Endothelial cell (in vitro differentiated cells): ENCODE data around the gene BCOR. TPM values are rescaled to one million over a fixed set of nuclear protein-coding genes. Genes with fewer than 3 reads are reported as not detected.

Experiments used
- DNase-seq: peaks from one replicate; pipeline ENCODE4 v3.0.0; 2021; ENCODE audit warnings: low spot score
- H3K27ac Mint-ChIP-seq: one replicate; pipeline ENCODE4 v1.8.0; 2021; ENCODE audit warnings: mixed read lengths, inconsistent platforms; ENCODE audit not compliant: unreplicated experiment
- H3K27me3 Mint-ChIP-seq: one replicate; pipeline ENCODE4 v1.8.0; 2021; ENCODE audit warnings: mild to moderate bottlenecking, moderate library complexity, mixed read lengths, inconsistent platforms; ENCODE audit not compliant: unreplicated experiment
- H3K36me3 Mint-ChIP-seq: one replicate; pipeline ENCODE4 v1.8.0; 2021; ENCODE audit warnings: mild to moderate bottlenecking, low read depth, mixed read lengths, inconsistent platforms; ENCODE audit not compliant: unreplicated experiment
- H3K4me1 Mint-ChIP-seq: one replicate; pipeline ENCODE4 v1.8.0; 2021; ENCODE audit warnings: mild to moderate bottlenecking, mixed read lengths, inconsistent platforms; ENCODE audit not compliant: unreplicated experiment
- H3K4me3 Mint-ChIP-seq: one replicate; pipeline ENCODE4 v1.8.0; 2021; ENCODE audit warnings: mild to moderate bottlenecking, mixed read lengths, inconsistent platforms; ENCODE audit not compliant: unreplicated experiment
- H3K9me3 Mint-ChIP-seq: one replicate; pipeline ENCODE4 v1.8.0; 2021; ENCODE audit warnings: mixed read lengths, inconsistent platforms; ENCODE audit not compliant: unreplicated experiment
- total RNA-seq: library from RNA; stranded (reverse); fragmentation: NEBNext Ultra II Directional; extraction: Animal tissue kit (Norgen Biotek cat#: 25700); gene quantifications from one replicate; pipeline ENCODE4 v1.2.1, GENCODE V29; 2021; ENCODE audit not compliant: unreplicated experiment
- TF ChIP-seq, protein P1 (sequence below): fragments of 200-600 bp; sonication (generic); IDR thresholded peaks from one replicate; pipeline ENCODE4 v1.5.0; 2021; ENCODE audit warnings: antibody characterized with exemption; ENCODE audit not compliant: unreplicated experiment

Gene BCOR
- total RNA-seq, 1 donor from 2014 or later = 34.5 TPM

DNA sequence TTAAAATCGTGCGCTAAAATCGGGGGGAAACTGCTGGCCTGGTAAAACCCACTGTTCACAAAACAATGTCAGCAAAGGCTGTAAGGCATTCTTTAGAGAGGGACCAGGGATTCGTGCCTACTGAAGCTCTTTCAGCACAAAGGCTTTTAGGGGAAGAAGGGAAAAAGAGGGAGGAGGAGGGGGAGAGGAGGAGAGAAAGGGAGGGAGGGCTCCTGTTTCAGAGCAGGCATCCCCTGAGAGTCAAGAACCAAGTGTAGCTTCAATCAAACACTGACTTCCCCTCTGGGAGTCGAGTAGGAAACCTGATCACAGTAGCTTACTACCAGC lies 9.5 kb downstream of the BCOR start:
- Mint-ChIP-seq H3K4me3 (no peak overlapping the region), H3K9me3 (no peaks in the 10 kb centered on the region), H3K4me1 (peaks cover 54% of the 10 kb centered on the region), H3K27ac (no peak overlapping the region), H3K27me3 (no peaks in the 10 kb centered on the region), H3K36me3 (peaks cover 4% of the 10 kb centered on the region)
- TF ChIP-seq, protein P1, sequence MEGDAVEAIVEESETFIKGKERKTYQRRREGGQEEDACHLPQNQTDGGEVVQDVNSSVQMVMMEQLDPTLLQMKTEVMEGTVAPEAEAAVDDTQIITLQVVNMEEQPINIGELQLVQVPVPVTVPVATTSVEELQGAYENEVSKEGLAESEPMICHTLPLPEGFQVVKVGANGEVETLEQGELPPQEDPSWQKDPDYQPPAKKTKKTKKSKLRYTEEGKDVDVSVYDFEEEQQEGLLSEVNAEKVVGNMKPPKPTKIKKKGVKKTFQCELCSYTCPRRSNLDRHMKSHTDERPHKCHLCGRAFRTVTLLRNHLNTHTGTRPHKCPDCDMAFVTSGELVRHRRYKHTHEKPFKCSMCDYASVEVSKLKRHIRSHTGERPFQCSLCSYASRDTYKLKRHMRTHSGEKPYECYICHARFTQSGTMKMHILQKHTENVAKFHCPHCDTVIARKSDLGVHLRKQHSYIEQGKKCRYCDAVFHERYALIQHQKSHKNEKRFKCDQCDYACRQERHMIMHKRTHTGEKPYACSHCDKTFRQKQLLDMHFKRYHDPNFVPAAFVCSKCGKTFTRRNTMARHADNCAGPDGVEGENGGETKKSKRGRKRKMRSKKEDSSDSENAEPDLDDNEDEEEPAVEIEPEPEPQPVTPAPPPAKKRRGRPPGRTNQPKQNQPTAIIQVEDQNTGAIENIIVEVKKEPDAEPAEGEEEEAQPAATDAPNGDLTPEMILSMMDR = no peak
- DNase-seq = no peak

DNA sequence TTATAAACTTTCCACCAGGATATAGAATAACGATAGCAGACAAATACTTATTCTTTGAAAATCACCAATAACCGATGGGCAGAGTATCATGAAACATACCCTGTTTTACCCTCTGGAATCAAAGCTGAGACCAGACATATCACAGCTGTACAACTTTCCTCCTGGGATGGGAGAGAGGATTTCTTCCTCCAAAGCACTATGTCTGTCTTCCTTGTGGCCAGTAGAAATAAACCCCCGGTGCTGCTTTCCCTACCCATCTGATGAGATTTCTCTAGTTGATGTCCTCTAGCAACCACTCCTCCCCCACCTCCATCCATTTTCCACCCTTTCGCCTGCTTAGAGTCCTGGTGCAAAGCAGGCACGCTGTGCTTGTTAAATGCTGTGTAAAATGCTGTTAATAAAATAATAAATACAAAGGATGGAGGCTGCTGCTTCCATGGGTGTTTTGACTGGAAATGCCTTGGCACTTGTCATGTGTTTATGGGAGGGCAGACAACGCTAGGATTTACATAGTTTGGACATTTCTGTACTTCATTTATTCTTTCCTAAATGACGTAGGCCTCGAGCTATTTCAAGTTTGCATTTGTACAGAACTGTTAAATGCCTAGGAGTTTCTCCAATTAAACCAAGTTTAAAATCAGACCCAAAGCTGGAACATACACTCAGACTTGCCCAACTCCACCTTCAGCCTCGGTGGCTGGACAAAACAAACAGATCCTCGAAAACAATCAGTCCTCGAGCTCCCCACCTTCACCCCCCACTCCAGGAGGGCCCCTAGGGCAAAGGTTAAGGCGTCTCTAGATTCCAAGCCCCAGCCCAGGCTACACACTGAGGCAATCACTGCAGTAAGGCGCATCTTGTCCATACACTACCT lies 10.1 kb downstream of the BCOR start:
- no peaks in the 10 kb centered on the region for H3K9me3 Mint-ChIP-seq
- peaks cover 48% of the 10 kb centered on the region for H3K4me1 Mint-ChIP-seq
- H3K27me3 Mint-ChIP-seq = no peaks in the 10 kb centered on the region
- no peak overlapping the region for H3K27ac Mint-ChIP-seq
- no peak overlapping the region for H3K4me3 Mint-ChIP-seq
- TF ChIP-seq, protein P1 = no peak
- H3K36me3 Mint-ChIP-seq = peaks cover 3% of the 10 kb centered on the region
- DNase-seq = no peak

DNA sequence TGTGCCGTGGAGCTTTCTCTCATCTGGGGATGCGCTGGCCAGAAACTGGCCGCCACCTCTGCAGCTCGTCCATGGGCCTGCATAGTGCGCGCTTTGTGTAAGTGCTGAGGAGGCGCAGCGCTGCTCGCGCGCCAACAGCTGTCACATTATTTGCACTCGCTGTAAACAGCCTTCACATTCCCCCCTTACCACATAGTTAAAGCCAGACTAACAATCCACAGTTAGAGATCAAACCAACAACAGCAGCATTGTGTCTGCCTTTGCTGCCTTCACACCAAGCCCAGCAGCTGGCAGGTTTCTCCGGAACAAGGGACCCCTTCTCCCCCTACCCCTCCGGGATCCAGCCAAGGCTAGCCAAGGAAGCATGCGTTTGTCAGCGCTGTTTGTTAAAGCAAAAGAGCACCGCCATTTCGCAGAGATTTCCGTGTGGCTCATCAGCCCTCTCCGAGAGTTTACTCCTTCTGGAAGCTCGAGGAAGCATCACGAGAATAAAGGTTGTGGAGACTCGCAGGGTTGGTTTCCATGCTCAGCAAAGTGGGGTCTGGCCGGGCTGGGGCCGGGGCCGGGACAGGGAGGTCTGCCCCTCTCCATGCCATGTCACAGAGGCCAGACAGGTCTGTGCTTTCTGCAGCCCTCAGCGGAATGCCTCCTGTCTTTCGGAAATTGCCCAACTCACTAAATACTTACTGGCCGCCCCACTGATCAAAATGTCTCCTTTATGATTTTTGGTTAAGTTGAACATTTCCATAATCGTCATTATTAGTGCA lies 11.0 kb downstream of the BCOR start:
- Mint-ChIP-seq H3K36me3 (no peaks in the 10 kb centered on the region), H3K4me3 (no peak overlapping the region), H3K27me3 (no peaks in the 10 kb centered on the region), H3K9me3 (no peaks in the 10 kb centered on the region), H3K27ac (no peak overlapping the region), H3K4me1 (peaks cover 45% of the 10 kb centered on the region)
- DNase-seq = no peak
- TF ChIP-seq, protein P1 = no peak

DNA sequence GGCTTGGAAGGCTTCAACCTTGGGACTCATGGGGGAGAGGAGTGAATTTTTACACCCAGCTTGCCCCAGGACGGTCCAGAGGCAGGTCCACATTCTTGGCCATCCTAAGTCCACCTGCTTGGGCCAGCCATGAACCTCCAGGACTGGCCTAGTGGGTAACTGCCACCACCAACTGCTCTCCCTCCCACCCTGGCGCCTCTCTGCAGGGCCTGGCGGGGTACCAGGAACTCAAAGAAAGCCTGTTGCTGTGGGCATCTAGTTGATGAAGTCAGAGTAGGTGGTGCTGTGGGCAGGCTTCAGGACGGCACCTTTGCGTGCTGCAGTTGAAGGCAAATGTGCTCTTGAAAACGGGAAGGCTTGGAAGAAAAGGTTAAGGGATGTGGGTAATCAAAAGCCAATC lies 12.0 kb downstream of the BCOR start:
- no peak overlapping the region for H3K4me3 Mint-ChIP-seq
- peaks cover 36% of the 10 kb centered on the region for H3K4me1 Mint-ChIP-seq
- H3K36me3 Mint-ChIP-seq = no peaks in the 10 kb centered on the region
- H3K27ac Mint-ChIP-seq = no peak overlapping the region
- no peaks in the 10 kb centered on the region for H3K27me3 Mint-ChIP-seq
- DNase-seq = no peak
- TF ChIP-seq, protein P1 = no peak
- no peaks in the 10 kb centered on the region for H3K9me3 Mint-ChIP-seq

DNA sequence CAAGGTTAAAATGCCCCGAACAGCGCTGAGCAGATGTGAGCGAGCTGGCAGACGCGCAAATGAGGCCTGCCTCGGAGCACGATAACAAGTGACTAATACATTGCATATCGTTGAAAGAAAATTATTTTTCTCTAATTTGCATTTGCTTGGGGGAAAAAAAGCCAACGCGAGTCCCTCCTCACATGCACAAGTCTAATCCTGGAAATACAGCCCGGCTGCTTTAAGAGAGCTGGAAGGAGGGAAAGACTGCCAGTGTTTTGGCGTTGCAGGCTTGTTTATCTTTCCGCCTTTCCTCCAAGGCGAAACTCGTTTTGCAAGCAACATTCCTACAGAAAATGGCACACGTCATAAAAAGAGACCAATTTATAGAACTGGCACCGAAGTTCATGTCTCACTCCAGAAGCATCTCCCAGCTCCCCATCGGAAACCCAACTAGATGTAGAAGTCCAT lies 12.6 kb downstream of the BCOR start:
- DNase-seq = no peak
- no peaks in the 10 kb centered on the region for H3K27me3 Mint-ChIP-seq
- peaks cover 36% of the 10 kb centered on the region for H3K4me1 Mint-ChIP-seq

More for the DNA sequence above, 12.6 kb downstream of the BCOR start:
- H3K27ac Mint-ChIP-seq = no peak overlapping the region
- TF ChIP-seq, protein P1 = no peak
- H3K9me3 Mint-ChIP-seq = no peaks in the 10 kb centered on the region
- no peak overlapping the region for H3K4me3 Mint-ChIP-seq
- no peaks in the 10 kb centered on the region for H3K36me3 Mint-ChIP-seq
